ENCODE results near the gene JAKMIP2.

JAKMIP2 gene

DNA sequence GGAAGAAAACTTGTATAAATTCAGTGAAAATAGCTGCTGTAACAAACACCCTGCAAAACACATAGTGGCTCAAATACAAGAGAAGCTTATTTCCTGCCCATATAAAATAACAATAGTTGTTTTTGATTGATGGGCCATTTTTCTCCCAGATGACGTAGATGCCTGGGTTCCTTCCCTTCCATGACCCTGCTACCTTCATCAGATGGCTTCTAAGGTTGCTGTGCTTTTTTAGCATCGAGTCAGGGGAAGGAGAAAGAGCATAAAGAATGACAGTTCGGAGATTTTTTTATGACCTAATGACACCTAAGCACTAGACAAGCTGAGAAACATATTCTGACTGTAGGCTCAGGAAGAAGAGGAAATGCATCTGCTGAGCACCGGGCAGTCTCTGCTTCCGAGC, 238.0 kb downstream of the JAKMIP2 start:
- DNase-seq = no peak

DNA sequence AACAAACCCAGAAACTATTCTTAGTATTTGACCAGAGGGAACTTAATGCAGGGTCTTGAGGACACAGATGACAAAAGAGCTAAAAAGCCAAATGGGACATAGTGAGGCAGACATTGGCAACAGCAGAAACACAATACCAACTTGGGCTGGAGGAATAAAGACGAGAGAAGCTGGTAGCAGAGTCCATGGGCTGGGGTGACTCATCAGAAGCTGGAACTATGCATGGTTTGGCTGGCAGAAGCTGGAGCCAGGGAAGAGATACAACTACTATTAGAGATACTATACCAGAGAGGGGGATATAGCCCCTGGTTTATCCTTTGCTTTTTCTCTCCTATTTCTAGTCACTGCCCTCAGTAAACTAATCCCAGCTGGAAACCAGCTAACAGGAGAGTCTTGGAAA, 243.5 kb downstream of the JAKMIP2 start:
- DNase-seq = no peak

DNA sequence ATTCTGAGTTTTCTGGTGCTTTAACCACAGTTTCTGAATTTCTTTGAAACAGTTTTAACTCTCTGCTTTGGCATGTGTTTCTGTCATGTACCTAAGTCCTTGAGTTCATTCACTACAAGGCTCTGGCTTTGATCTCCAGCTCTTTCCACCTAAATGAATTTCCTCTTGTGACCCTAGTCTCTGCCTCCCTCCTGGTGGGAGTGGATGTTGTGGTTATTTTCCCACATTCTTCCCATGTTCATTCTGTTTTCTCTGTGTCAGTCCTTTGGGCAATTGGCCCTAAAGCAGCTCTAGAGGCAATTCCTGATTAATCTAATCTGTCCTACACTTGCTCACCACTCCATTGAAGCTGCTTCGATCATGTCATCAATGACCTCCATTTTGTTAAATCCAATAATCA, 244.3 kb downstream of the JAKMIP2 start:
- no peak for DNase-seq
